Thyroid gland (tissue), 4 donors: Measurements from ENCODE around the gene ADSS1. TPM values are rescaled to one million over a fixed set of nuclear protein-coding genes. Genes with fewer than 3 reads are reported as not detected.

Experiments
- DNase-seq, 2 donors: peaks; one replicate each; pipeline ENCODE4 v3.0.0-alpha.2; 2019
- H3K27ac ChIP-seq, 3 donors: fragments of 200-600 bp; sonication (generic); 1 replicate in 2 of 3; 2 replicates in 1 of 3; pipeline ENCODE4 v1.5.1; 2016 to 2019; ENCODE audit warnings: mild to moderate bottlenecking in 1 of 3, moderate library complexity in 1 of 3
- H3K27me3 ChIP-seq: fragments of 200-600 bp; sonication (generic); one replicate; pipeline ENCODE4 v1.5.1; 2019
- H3K36me3 ChIP-seq, 2 donors: fragments of 200-600 bp; sonication (generic); one replicate each; pipeline ENCODE4 v1.5.1; 2016 to 2019
- H3K4me1 ChIP-seq, 2 donors: fragments of 200-600 bp; sonication (generic); one replicate each; pipeline ENCODE4 v1.5.1; 2017 to 2019
- H3K4me3 ChIP-seq, 3 donors: fragments of 200-600 bp; sonication (generic); replicated peaks in 1 of 3; 1 replicate in 2 of 3; 2 replicates in 1 of 3; pipeline ENCODE4 v1.5.1; 2016; ENCODE audit warnings: mild to moderate bottlenecking in 1 of 3
- H3K9me3 ChIP-seq: fragments of 200-600 bp; sonication (generic); one replicate; pipeline ENCODE4 v1.5.1; 2017
- CTCF ChIP-seq, 6 experiments: fragments of 200-600 bp in 3 of 6; fragments of 450-650 bp in 3 of 6; sonication (generic) in 3 of 6; IDR thresholded peaks; one replicate each; pipeline ENCODE4 v1.5.1; 2016 to 2019; ENCODE audit warnings: antibody characterized with exemption in 6 of 6, mild to moderate bottlenecking in 2 of 6, inconsistent platforms in 1 of 6, moderate library complexity in 1 of 6
- POLR2A ChIP-seq, 2 donors: fragments of 450-650 bp; IDR thresholded peaks; one replicate each; pipeline ENCODE4 v1.6.1; 2017; ENCODE audit warnings: antibody characterized with exemption in 2 of 2, mild to moderate bottlenecking in 2 of 2, moderate library complexity in 1 of 2
- WGBS, 2 donors: methylation state at CpG; one replicate each; pipeline ENCODE4 v1.1.5; 2017; 5-methylcytosine and 5-hydroxymethylcytosine counted together
- intact Hi-C: fragments of 100-400 bp; cut with DNase I; formaldehyde crosslinking; loops from one replicate; pipeline ENCODE4 v1.15.1; 2023
- total RNA-seq, 4 donors: library from RNA; depleted of rRNA; stranded (reverse); fragments of >200 nt; gene quantifications; one replicate each; pipeline ENCODE4 v1.2.3, GENCODE V29; 2016

Gene ADSS1
- total RNA-seq, 4 donors from 2014 or later: 13.6 to 26.2 (median 18.9) TPM

- H3K4me3 ChIP-seq: no peak overlapping the region
- H3K36me3 ChIP-seq: no peaks in the 10 kb centered on the region
- H3K27me3 ChIP-seq: no peaks in the 10 kb centered on the region
- WGBS, 2 donors: 88 to 95% methylated on average over 4 to 7 of the region's 17 CpGs
- H3K9me3 ChIP-seq: no peaks in the 10 kb centered on the region
- intact Hi-C loops: no loop called here
- peaks cover 0 to 21% of the 10 kb centered on the region in 2 donors for H3K4me1 ChIP-seq
- DNase-seq: no peak
- TF ChIP-seq CTCF (IDR thresholded peaks at IDR 0.05): no peak
- no peak for TF ChIP-seq POLR2A (IDR thresholded peaks at IDR 0.05)
- H3K27ac ChIP-seq: no peak overlapping the region
Measured at GRCh38 chr14:104739026-104739425, 15.0 kb downstream of the ADSS1 start.

GRCh38 chr14:104739546-104740516 is 15.8 kb downstream of the ADSS1 start:
- Histone ChIP-seq H3K36me3 (no peaks in the 10 kb centered on the region), H3K27me3 (no peaks in the 10 kb centered on the region), H3K27ac (no peak overlapping the region), H3K4me1 (peaks cover 0 to 21% of the 10 kb centered on the region in 2 donors), H3K4me3 (no peak overlapping the region), H3K9me3 (no peaks in the 10 kb centered on the region)
- DNase-seq: no peak
- 88 to 91% methylated on average over 26 to 27 of the region's 29 CpGs for WGBS, 2 donors
- intact Hi-C loops: no loop called here
- TF ChIP-seq POLR2A (IDR thresholded peaks at IDR 0.05) (no peak), CTCF (IDR thresholded peaks at IDR 0.05) (no peak)

- intact Hi-C loops: no loop called here
- 91 to 95% methylated on average over 29 of the region's 29 CpGs for WGBS, 2 donors
- no peak for DNase-seq
Measured at GRCh38 chr14:104741108-104741802, 17.2 kb downstream of the ADSS1 start.

GRCh38 chr14:104741803-104742251 is 17.8 kb downstream of the ADSS1 start:
- H3K4me3 ChIP-seq: no peak overlapping the region
- DNase-seq: no peak
- peaks cover 0 to 2% of the 10 kb centered on the region in 2 donors for H3K4me1 ChIP-seq
- TF ChIP-seq POLR2A (IDR thresholded peaks at IDR 0.05): no peak
- no peak overlapping the region for H3K27ac ChIP-seq
- H3K27me3 ChIP-seq: no peaks in the 10 kb centered on the region
- intact Hi-C loops: no loop called here
- no peaks in the 10 kb centered on the region for H3K36me3 ChIP-seq
- no peaks in the 10 kb centered on the region for H3K9me3 ChIP-seq
- 87 to 100% methylated on average over 9 to 10 of the region's 23 CpGs for WGBS, 2 donors

More at GRCh38 chr14:104741108-104741802, 17.2 kb downstream of the ADSS1 start:
- Histone ChIP-seq H3K9me3 (no peaks in the 10 kb centered on the region), H3K4me1 (peaks cover 0 to 7% of the 10 kb centered on the region in 2 donors), H3K27ac (no peak overlapping the region), H3K27me3 (no peaks in the 10 kb centered on the region), H3K36me3 (no peaks in the 10 kb centered on the region), H3K4me3 (no peak overlapping the region)
- TF ChIP-seq POLR2A (IDR thresholded peaks at IDR 0.05) (no peak), CTCF (IDR thresholded peaks at IDR 0.05) (no peak)

- 92 to 96% methylated on average over 22 to 28 of the region's 32 CpGs for WGBS, 2 donors
- Histone ChIP-seq H3K36me3 (no peaks in the 10 kb centered on the region), H3K4me1 (no peaks in the 10 kb centered on the region), H3K27ac (no peak overlapping the region), H3K9me3 (no peaks in the 10 kb centered on the region), H3K27me3 (no peaks in the 10 kb centered on the region), H3K4me3 (no peak overlapping the region)
- TF ChIP-seq POLR2A (IDR thresholded peaks at IDR 0.05): no peak
- no peak for TF ChIP-seq CTCF (IDR thresholded peaks at IDR 0.05)
- DNase-seq: no peak
- intact Hi-C loops: no loop called here
Measured at GRCh38 chr14:104742586-104743455, 18.8 kb downstream of the ADSS1 start.
